Retinal pigment epithelial cell (primary cell): Measurements from ENCODE around the gene UGCG.

Source experiments
- DNase-seq: peaks from one replicate; pipeline ENCODE4 v3.0.0-alpha.2; 2010; ENCODE audit warnings: low read depth
- H3K4me3 ChIP-seq: 2 replicates; pipeline ENCODE4 v1.5.1; 2011; ENCODE audit warnings: mild to moderate bottlenecking, low read length, control low read depth, moderate library complexity
- CTCF ChIP-seq: conservative IDR thresholded peaks from 2 replicates; pipeline ENCODE4 v1.5.1; 2011; ENCODE audit warnings: low read depth, low read length, control low read depth, inconsistent platforms

UGCG gene

GRCh38 chr9:111928359-111928720, 31.7 kb downstream of the UGCG start:
- no peak for TF ChIP-seq CTCF
- no peak for DNase-seq
- H3K4me3 ChIP-seq, result no peak overlapping the region

GRCh38 chr9:111934747-111935146, 38.1 kb downstream of the UGCG start:
- DNase-seq, result no peak
- H3K4me3 ChIP-seq, result no peak overlapping the region
- no peak for TF ChIP-seq CTCF

- TF ChIP-seq CTCF, result no peak
- no peak for DNase-seq
- H3K4me3 ChIP-seq, result no peak overlapping the region
Measured at GRCh38 chr9:111936391-111936790, 39.8 kb downstream of the UGCG start.

GRCh38 chr9:111937301-111937700, 40.7 kb downstream of the UGCG start:
- no peak for TF ChIP-seq CTCF
- DNase-seq, result no peak
- no peak overlapping the region for H3K4me3 ChIP-seq

- no peak for DNase-seq
- H3K4me3 ChIP-seq, result no peak overlapping the region
- no peak for TF ChIP-seq CTCF
Measured at GRCh38 chr9:111937781-111938426, 41.3 kb downstream of the UGCG start.

GRCh38 chr9:111938427-111938800, 41.8 kb downstream of the UGCG start:
- no peak overlapping the region for H3K4me3 ChIP-seq
- no peak for DNase-seq

More at GRCh38 chr9:111938427-111938800, 41.8 kb downstream of the UGCG start:
- no peak for TF ChIP-seq CTCF
